ENCODE data around the gene ZNF488.
"Not testable (repeated sequence)": the region's sequence is repeated elsewhere in the genome, so short reads cannot be mapped to it uniquely, and the experiment has no call there.

The ZNF488 gene

GRCh38 chr10:47409171-47409865 is 25.2 kb upstream of the ZNF488 start:
- peak in 1 of 3 experiments; percentile 0 for DNase-seq

- DNase-seq, result no peak
Measured at GRCh38 chr10:47408606-47409005, 24.5 kb upstream of the ZNF488 start.

GRCh38 chr10:47406870-47407691 is 23.0 kb upstream of the ZNF488 start:
- DNase-seq, result no peak

GRCh38 chr10:47406548-47406869 is 22.4 kb upstream of the ZNF488 start:
- DNase-seq, result no peak

GRCh38 chr10:47405857-47406547 is 21.9 kb upstream of the ZNF488 start:
- DNase-seq, result no peak

GRCh38 chr10:47404937-47405336 is 20.8 kb upstream of the ZNF488 start:
- no peak for DNase-seq

- DNase-seq, result no peak
Measured at GRCh38 chr10:47404446-47404845, 20.4 kb upstream of the ZNF488 start.

- peak in 1 of 3 experiments; percentile 7 for DNase-seq
Measured at GRCh38 chr10:47403446-47404318, 19.6 kb upstream of the ZNF488 start.

- DNase-seq, result peak in 1 of 3 experiments; percentile 7
Measured at GRCh38 chr10:47402641-47403301, 18.7 kb upstream of the ZNF488 start.

GRCh38 chr10:47401874-47402640 is 18.0 kb upstream of the ZNF488 start:
- DNase-seq, result no peak

- DNase-seq, result no peak
Measured at GRCh38 chr10:47401210-47401609, 17.1 kb upstream of the ZNF488 start.

GRCh38 chr10:47400786-47401185 is 16.7 kb upstream of the ZNF488 start:
- no peak for DNase-seq

- DNase-seq, result no peak
Measured at GRCh38 chr10:47400251-47400650, 16.2 kb upstream of the ZNF488 start.

- DNase-seq, result no peak
Measured at GRCh38 chr10:47397256-47397655, 13.2 kb upstream of the ZNF488 start.

GRCh38 chr10:47396311-47396717 is 12.2 kb upstream of the ZNF488 start:
- peak in 1 of 3 experiments; percentile 7 for DNase-seq

GRCh38 chr10:47389619-47390018 is 5.5 kb upstream of the ZNF488 start:
- DNase-seq, result no peak

GRCh38 chr10:47388879-47389278 is 4.8 kb upstream of the ZNF488 start:
- no peak for DNase-seq

- DNase-seq, result not testable (repeated sequence)
Measured at GRCh38 chr10:47386104-47386503, 2.0 kb upstream of the ZNF488 start.

GRCh38 chr10:47383261-47384147 is 589 bp downstream of the ZNF488 start:
- peak; percentile 62 to 87 (median 77) for DNase-seq

Measured in NCI-H1417 (cell line).